Left ventricle myocardium inferior (tissue), 1 donor: ENCODE measurements around the gene PALD1. TPM values are rescaled to one million over a fixed set of nuclear protein-coding genes. Genes with fewer than 3 reads are reported as not detected.

ENCODE experiments used
- DNase-seq: peaks from one replicate; pipeline ENCODE4 v3.0.0-alpha.2; 2020
- H3K27ac ChIP-seq: fragments of 200-600 bp; replicated peaks from 2 replicates; pipeline ENCODE4 v1.8.0; 2021
- H3K27me3 ChIP-seq: fragments of 200-600 bp; 2 replicates; pipeline ENCODE4 v1.8.0; 2021; ENCODE audit warnings: low read depth
- H3K36me3 ChIP-seq: fragments of 200-600 bp; 2 replicates; pipeline ENCODE4 v1.8.0; 2021
- H3K4me1 ChIP-seq: fragments of 200-600 bp; 2 replicates; pipeline ENCODE4 v1.8.0; 2021
- H3K4me3 ChIP-seq: fragments of 200-600 bp; 2 replicates; pipeline ENCODE4 v1.8.0; 2021; ENCODE audit warnings: mild to moderate bottlenecking, moderate library complexity
- H3K9me3 ChIP-seq: fragments of 200-600 bp; replicated peaks from 2 replicates; pipeline ENCODE4 v1.8.0; 2021
- intact Hi-C: fragments of 100-400 bp; cut with micrococcal nuclease; formaldehyde crosslinking; loops from one replicate; pipeline ENCODE4 v1.11.0; 2022
- total RNA-seq: library from RNA; stranded (reverse); fragmentation: NEBNext Ultra II Directional; extraction: Animal tissue kit (Norgen Biotek cat#: 25700); gene quantifications from one replicate; pipeline ENCODE4 v1.2.1, GENCODE V29; 2021
- TF ChIP-seq, protein P1 (sequence below): fragments of 200-600 bp; IDR thresholded peaks from 2 replicates; pipeline ENCODE4 v1.8.0; 2021; ENCODE audit warnings: antibody characterized with exemption, mild to moderate bottlenecking, borderline replicate concordance
- donor health status: DM: no; HTN: yes; CAD: no; lungs with severe emphysema.

PALD1 gene
- total RNA-seq, 1 donor from 2014 or later, result 5.1 TPM

DNA sequence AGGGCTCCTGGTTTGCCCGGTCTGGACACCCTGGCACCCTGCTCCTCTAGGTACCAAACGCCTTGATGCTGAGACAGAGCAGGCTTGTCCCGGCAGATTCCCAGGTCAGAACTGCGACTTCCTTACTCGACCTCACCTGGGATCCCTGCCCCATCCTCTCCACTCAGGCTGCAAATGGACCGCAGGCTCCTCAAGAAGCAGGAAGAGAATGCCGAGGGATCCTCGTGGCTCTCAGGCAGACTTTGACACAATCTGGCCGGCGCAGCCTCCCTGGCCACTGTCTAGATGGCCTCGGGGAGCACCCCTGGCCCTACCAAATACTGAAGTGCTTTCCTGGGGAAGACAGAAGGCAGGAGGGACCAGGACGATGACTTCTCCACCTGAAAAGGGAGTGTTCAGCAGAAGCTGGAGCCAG is 36.7 kb upstream of the PALD1 start:
- Histone ChIP-seq H3K36me3 (no peaks in the 10 kb centered on the region), H3K4me3 (no peak overlapping the region), H3K27me3 (peaks cover 46% of the 10 kb centered on the region), H3K27ac (no peak overlapping the region), H3K4me1 (peaks cover 25% of the 10 kb centered on the region), H3K9me3 (no peaks in the 10 kb centered on the region)
- intact Hi-C loops, result no loop called here
- DNase-seq, result no peak
- TF ChIP-seq, protein P1, sequence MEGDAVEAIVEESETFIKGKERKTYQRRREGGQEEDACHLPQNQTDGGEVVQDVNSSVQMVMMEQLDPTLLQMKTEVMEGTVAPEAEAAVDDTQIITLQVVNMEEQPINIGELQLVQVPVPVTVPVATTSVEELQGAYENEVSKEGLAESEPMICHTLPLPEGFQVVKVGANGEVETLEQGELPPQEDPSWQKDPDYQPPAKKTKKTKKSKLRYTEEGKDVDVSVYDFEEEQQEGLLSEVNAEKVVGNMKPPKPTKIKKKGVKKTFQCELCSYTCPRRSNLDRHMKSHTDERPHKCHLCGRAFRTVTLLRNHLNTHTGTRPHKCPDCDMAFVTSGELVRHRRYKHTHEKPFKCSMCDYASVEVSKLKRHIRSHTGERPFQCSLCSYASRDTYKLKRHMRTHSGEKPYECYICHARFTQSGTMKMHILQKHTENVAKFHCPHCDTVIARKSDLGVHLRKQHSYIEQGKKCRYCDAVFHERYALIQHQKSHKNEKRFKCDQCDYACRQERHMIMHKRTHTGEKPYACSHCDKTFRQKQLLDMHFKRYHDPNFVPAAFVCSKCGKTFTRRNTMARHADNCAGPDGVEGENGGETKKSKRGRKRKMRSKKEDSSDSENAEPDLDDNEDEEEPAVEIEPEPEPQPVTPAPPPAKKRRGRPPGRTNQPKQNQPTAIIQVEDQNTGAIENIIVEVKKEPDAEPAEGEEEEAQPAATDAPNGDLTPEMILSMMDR, result no peak

DNA sequence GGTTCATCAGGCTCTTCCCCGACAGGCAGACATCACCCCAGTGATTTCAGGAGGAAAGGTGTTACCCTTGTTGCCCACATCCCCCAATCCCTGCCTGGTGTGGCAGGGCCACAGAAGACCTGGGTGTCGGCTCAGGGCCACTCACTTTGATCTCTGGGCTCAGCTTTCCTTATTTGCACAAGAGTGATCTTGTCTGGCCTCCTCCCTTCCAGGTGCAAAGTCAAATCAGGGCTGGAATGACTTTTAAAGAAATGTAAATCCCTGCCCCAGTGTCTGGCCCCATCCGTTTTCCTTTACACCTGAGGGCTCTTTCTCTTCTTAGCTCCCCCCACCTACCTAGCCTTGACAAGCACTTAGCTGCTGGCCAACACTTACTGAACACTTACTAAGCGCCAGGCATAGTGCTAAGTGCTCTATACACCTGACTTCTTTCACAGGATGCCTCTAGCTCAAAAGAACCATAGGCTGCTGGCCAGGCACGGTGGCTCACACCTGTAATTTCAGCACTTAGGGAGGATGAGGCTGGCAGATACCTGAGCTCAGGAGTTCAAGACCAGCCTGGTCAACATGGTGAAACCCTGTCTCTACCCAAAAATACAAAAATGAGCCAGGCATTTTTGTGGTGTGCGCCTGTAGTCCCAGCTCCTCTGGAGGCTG is 36.1 kb upstream of the PALD1 start:
- DNase-seq, result no peak
- H3K4me3 ChIP-seq, result no peak overlapping the region
- no peaks in the 10 kb centered on the region for H3K9me3 ChIP-seq
- no peak overlapping the region for H3K27ac ChIP-seq
- intact Hi-C loops, result no loop called here
- H3K27me3 ChIP-seq, result peaks cover 46% of the 10 kb centered on the region
- H3K36me3 ChIP-seq, result no peaks in the 10 kb centered on the region
- peaks cover 25% of the 10 kb centered on the region for H3K4me1 ChIP-seq
- TF ChIP-seq, protein P1, result no peak

DNA sequence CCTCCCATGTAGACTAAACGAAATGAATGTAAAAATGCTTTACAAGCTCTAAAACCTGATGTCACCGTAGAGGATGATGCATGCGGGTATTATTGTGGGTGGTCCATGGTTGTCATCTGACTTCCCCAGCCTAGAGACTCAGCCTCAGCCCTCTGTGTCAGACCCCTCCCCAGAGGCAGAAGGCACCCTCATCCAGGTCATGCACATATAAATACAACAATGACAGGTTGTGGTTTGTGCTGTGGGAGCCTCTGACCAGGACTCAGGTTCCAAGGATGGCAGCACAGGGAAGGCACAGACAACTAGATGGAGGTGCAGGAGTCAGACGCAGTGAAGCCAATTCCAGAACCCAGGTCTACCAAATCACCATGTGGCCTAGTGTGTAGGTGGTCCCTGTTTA is 33.8 kb upstream of the PALD1 start:
- H3K9me3 ChIP-seq, result no peaks in the 10 kb centered on the region
- TF ChIP-seq, protein P1, result no peak
- intact Hi-C loops, result no loop called here
- H3K27me3 ChIP-seq, result peaks cover 37% of the 10 kb centered on the region
- H3K4me1 ChIP-seq, result peaks cover 29% of the 10 kb centered on the region
- no peak overlapping the region for H3K27ac ChIP-seq
- no peak overlapping the region for H3K4me3 ChIP-seq
- DNase-seq, result no peak
- no peaks in the 10 kb centered on the region for H3K36me3 ChIP-seq

DNA sequence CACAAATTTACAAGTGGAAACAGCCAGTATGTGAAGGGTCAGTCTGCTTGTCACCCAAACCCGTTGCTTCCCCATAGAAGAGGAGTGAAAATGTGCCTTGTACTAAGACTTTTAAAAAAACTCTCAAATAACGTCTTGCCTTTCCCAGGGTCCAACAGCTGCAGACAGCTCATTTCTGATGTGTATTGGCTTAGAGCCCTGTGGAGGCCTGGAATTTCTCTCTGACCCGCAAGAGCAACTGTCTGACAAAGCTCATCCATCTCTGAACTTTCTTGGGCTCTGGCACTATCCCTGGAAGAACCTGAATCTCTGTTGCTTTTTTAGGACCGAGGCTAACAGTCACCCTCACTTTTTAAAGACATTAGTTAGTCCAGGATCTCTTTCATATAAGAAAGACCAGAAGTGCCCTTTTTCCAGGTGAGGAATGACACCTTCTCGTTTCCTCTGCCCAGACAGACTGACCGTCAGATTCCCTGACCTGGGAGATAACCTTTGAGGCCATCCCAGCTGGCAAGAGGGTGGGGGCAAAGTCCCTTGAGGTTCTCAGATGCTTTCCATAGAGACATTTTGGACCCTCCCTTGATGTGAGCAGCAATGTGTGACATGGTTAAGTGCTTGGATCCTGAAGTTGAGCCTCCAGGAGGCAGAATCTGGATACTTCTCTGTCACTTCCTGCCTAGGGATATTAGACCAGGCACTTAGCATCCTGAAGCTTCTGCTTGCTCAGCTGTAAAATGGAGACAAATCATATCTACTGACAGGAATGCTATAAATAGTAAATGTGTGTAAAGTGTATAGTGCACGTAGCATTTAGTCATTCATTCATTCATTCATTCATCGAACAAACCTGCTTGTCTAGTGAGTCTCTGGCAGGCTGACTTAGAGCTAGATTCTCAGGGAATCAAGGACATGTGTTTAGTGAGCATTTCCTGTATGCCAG is 32.6 kb upstream of the PALD1 start:
- Histone ChIP-seq H3K27me3 (peaks cover 25% of the 10 kb centered on the region), H3K9me3 (no peaks in the 10 kb centered on the region), H3K36me3 (no peaks in the 10 kb centered on the region), H3K4me1 (peaks cover 19% of the 10 kb centered on the region), H3K4me3 (no peak overlapping the region), H3K27ac (no peak overlapping the region)
- DNase-seq, result no peak
- TF ChIP-seq, protein P1, result no peak
- intact Hi-C loops, result no loop called here

DNA sequence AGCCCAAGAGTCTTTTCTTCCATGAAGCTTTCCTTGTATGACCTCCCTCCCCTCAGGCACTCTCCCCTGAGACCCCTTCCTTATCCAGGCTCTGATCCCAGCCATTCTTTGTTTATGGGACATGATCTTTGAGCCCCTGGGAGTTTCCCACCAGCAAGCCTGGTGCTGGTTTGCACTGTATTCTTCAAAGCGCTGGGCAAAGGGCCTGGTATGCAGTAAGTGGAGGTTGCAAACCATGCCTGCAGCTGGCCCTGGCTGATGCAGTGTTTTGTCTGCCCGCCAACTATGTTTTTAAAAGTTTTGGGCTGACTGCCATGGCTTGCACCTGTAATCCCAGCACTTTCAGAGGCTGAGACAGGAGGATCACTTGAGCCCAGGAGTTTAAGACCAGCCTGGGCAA is 30.3 kb upstream of the PALD1 start:
- Histone ChIP-seq H3K27me3 (peaks cover 2% of the 10 kb centered on the region), H3K4me3 (no peak overlapping the region), H3K9me3 (no peaks in the 10 kb centered on the region), H3K4me1 (peaks cover 12% of the 10 kb centered on the region), H3K36me3 (no peaks in the 10 kb centered on the region), H3K27ac (no peak overlapping the region)
- TF ChIP-seq, protein P1, result no peak
- intact Hi-C loops, result no loop called here
- no peak for DNase-seq
